GM21529 (cell line): ENCODE measurements around the gene IGF2BP2.

ENCODE experiments used
- ATAC-seq: cut with Tn5 transposase; IDR thresholded peaks from one replicate; pipeline ENCODE4 v1.9.1; 2021; ENCODE audit not compliant: unreplicated experiment

The IGF2BP2 gene

GRCh38 chr3:185737740-185738680 is 86.8 kb downstream of the IGF2BP2 start:
- no peak for ATAC-seq

- ATAC-seq = no peak
Observed at GRCh38 chr3:185737020-185737419, 87.8 kb downstream of the IGF2BP2 start.

GRCh38 chr3:185734725-185735096 is 90.1 kb downstream of the IGF2BP2 start:
- no peak for ATAC-seq

- no peak for ATAC-seq
Observed at GRCh38 chr3:185733980-185734724, 90.7 kb downstream of the IGF2BP2 start.

GRCh38 chr3:185732782-185733181 is 92.1 kb downstream of the IGF2BP2 start:
- ATAC-seq = no peak

- no peak for ATAC-seq
Observed at GRCh38 chr3:185730550-185730949, 94.3 kb downstream of the IGF2BP2 start.

GRCh38 chr3:185729337-185730055 is 95.3 kb downstream of the IGF2BP2 start:
- no peak for ATAC-seq

GRCh38 chr3:185728630-185729336 is 96.1 kb downstream of the IGF2BP2 start:
- no peak for ATAC-seq

- ATAC-seq = no peak
Observed at GRCh38 chr3:185727873-185728272, 97.0 kb downstream of the IGF2BP2 start.

- ATAC-seq = no peak
Observed at GRCh38 chr3:185726254-185726967, 98.4 kb downstream of the IGF2BP2 start.

GRCh38 chr3:185724761-185725160 is 100.1 kb downstream of the IGF2BP2 start:
- no peak for ATAC-seq

GRCh38 chr3:185724251-185724650 is 100.6 kb downstream of the IGF2BP2 start:
- ATAC-seq = no peak

GRCh38 chr3:185722881-185723280 is 102.0 kb downstream of the IGF2BP2 start:
- ATAC-seq = no peak

GRCh38 chr3:185721970-185722369 is 102.9 kb downstream of the IGF2BP2 start:
- no peak for ATAC-seq

GRCh38 chr3:185720326-185720725 is 104.5 kb downstream of the IGF2BP2 start:
- ATAC-seq = no peak

- no peak for ATAC-seq
Observed at GRCh38 chr3:185718736-185719593, 105.9 kb downstream of the IGF2BP2 start.

GRCh38 chr3:185717627-185718402 is 107.0 kb downstream of the IGF2BP2 start:
- ATAC-seq = no peak

GRCh38 chr3:185717121-185717520 is 107.7 kb downstream of the IGF2BP2 start:
- no peak for ATAC-seq
